ENCODE results near the gene GIPC3.

DNA sequence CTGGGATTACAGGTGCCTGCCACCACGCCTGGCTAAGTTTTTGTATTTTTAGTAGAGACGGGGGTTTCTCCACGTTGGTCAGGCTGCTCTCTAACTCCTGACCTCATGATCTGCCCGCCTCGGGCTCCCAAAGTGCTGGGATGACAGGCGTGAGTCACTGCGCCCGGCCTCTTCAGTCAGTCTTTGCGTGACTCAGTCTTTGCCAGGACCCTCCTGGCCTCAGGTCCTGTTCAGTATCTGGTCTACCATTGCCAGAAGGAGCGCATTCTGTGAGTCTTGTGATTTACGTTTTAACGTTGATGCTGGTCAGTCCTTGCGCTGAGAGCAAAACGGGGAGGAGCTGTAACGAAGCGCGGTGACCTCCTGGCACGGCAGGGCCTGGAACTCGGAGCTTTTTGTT lies 20.1 kb upstream of the GIPC3 start:
- TF ChIP-seq CTCF (IDR thresholded peaks at IDR 0.05; ENCODE audit: low read depth, low read length) (no peak), EZH2phosphoT487 (IDR thresholded peaks at IDR 0.05; ENCODE audit: low read depth) (no peak)
